Nephron progenitor cell (in vitro differentiated cells): ENCODE data around the gene PDIA6.

Source experiments
- DNase-seq: peaks from one replicate; pipeline ENCODE4 v3.0.0; 2021
- H3K27ac Mint-ChIP-seq: 2 replicates; pipeline ENCODE4 v1.8.0; 2021; ENCODE audit warnings: mild to moderate bottlenecking, moderate library complexity, mixed read lengths
- H3K27me3 Mint-ChIP-seq: 2 replicates; pipeline ENCODE4 v1.8.0; 2021; ENCODE audit warnings: mild to moderate bottlenecking, low read depth, mixed read lengths; ENCODE audit not compliant: poor library complexity
- H3K36me3 Mint-ChIP-seq: 2 replicates; pipeline ENCODE4 v1.8.0; 2021; ENCODE audit warnings: low read depth, mixed read lengths
- H3K4me1 Mint-ChIP-seq: 2 replicates; pipeline ENCODE4 v1.8.0; 2021; ENCODE audit warnings: mixed read lengths
- H3K4me3 Mint-ChIP-seq: 2 replicates; pipeline ENCODE4 v1.8.0; 2021; ENCODE audit warnings: mild to moderate bottlenecking, moderate library complexity, mixed read lengths
- H3K9me3 Mint-ChIP-seq: 2 replicates; pipeline ENCODE4 v1.8.0; 2021; ENCODE audit warnings: mild to moderate bottlenecking, moderate library complexity, mixed read lengths
- CTCF ChIP-seq: fragments of 200-600 bp; sonication (generic); IDR thresholded peaks from 2 replicates; pipeline ENCODE4 v1.5.0; 2021; ENCODE audit warnings: antibody characterized with exemption

Gene PDIA6

GRCh38 chr2:10733980-10734379, 78.6 kb downstream of the PDIA6 start:
- Mint-ChIP-seq H3K4me1 (peaks cover 21% of the 10 kb centered on the region), H3K27ac (peak overlapping the region; percentile 38), H3K36me3 (no peaks in the 10 kb centered on the region), H3K9me3 (peaks cover 4% of the 10 kb centered on the region), H3K27me3 (peaks cover 27% of the 10 kb centered on the region), H3K4me3 (peak overlapping the region; percentile 37)
- DNase-seq, result no peak
- TF ChIP-seq CTCF, result no peak

GRCh38 chr2:10733566-10733925, 79.0 kb downstream of the PDIA6 start:
- Mint-ChIP-seq H3K4me3 (peak overlapping the region; percentile 37), H3K27me3 (peaks cover 27% of the 10 kb centered on the region), H3K36me3 (no peaks in the 10 kb centered on the region), H3K4me1 (peaks cover 21% of the 10 kb centered on the region), H3K27ac (peak overlapping the region; percentile 38), H3K9me3 (peaks cover 4% of the 10 kb centered on the region)
- peak; percentile 20 for DNase-seq
- TF ChIP-seq CTCF, result no peak
